Panc1 (cell line): ENCODE results near the gene TSPAN33.

ENCODE experiments used
- CTCF ChIP-seq: fragments of 450-650 bp; IDR thresholded peaks from 2 replicates; pipeline ENCODE4 v1.5.1; 2017; ENCODE audit warnings: mild to moderate bottlenecking
- POLR2AphosphoS5 ChIP-seq: IDR thresholded peaks from 2 replicates; pipeline ENCODE4 v1.6.1; 2012; ENCODE audit warnings: mild to moderate bottlenecking, low read depth, low read length, moderate library complexity
- REST ChIP-seq, 2 experiments: IDR thresholded peaks; 2 replicates each; pipeline ENCODE4 v1.6.1; 2011 to 2012; ENCODE audit warnings: low read depth in 2 of 2, control low read depth in 1 of 2, low read length in 1 of 2, mild to moderate bottlenecking in 1 of 2, moderate library complexity in 1 of 2; ENCODE audit not compliant: insufficient read depth in 1 of 2
- SIN3A ChIP-seq: IDR thresholded peaks from 2 replicates; pipeline ENCODE4 v1.6.1; 2012; ENCODE audit warnings: low read depth, mild to moderate bottlenecking, low read length, moderate library complexity, borderline replicate concordance; ENCODE audit not compliant: insufficient read depth
- TCF7L2 ChIP-seq: IDR thresholded peaks from 2 replicates; pipeline ENCODE4 v1.6.1; 2011; ENCODE audit warnings: mild to moderate bottlenecking, low read depth, low read length, inconsistent platforms

GRCh38 chr7:129150199-129150996 is 5.9 kb downstream of the TSPAN33 start:
- TF ChIP-seq CTCF (no peak), SIN3A (no peak), POLR2AphosphoS5 (no peak), REST (IDR thresholded peaks at IDR 0.05; ENCODE audit: insufficient read depth in 1 of 2, low read depth in 2 of 2, low read length in 1 of 2) (no peak), TCF7L2 (no peak)
